CD14-positive monocyte (primary cell): ENCODE data around the gene DIAPH2. TPM values are rescaled to one million over a fixed set of nuclear protein-coding genes. Genes with fewer than 3 reads are reported as not detected.

Source experiments
- DNase-seq, 3 donors: peaks; one replicate each; pipeline ENCODE4 v3.0.0-alpha.2; 2011 to 2022
- H2AFZ ChIP-seq: 2 replicates; pipeline ENCODE4 v1.6.0; 2012; ENCODE audit warnings: mild to moderate bottlenecking, low read depth, low read length, inconsistent platforms; ENCODE audit not compliant: insufficient read depth, poor library complexity, severe bottlenecking
- H3K27ac ChIP-seq, 2 donors: 1 replicate in 1 of 2; 2 replicates in 1 of 2; pipeline ENCODE4 v1.5.1; 2012 to 2013; ENCODE audit warnings: low read length in 2 of 2, control low read depth in 1 of 2, inconsistent platforms in 1 of 2, low read depth in 1 of 2, mild to moderate bottlenecking in 1 of 2
- H3K27me3 ChIP-seq, 2 donors: one replicate each; pipeline versions ENCODE4 v1.6.0 to v1.6.1; 2011 to 2013; ENCODE audit warnings: low read length in 2 of 2; ENCODE audit not compliant: control insufficient read depth in 2 of 2, insufficient read depth in 2 of 2
- H3K36me3 ChIP-seq, 2 donors: replicated peaks in 1 of 2; 1 replicate in 1 of 2; 2 replicates in 1 of 2; pipeline versions ENCODE4 v1.5.1 to v1.6.1; 2012 to 2013; ENCODE audit warnings: low read length in 2 of 2, control low read depth in 1 of 2, inconsistent platforms in 1 of 2, mild to moderate bottlenecking in 1 of 2; ENCODE audit not compliant: insufficient read depth in 2 of 2, control insufficient read depth in 1 of 2
- H3K4me1 ChIP-seq, 2 donors: 1 replicate in 1 of 2; 2 replicates in 1 of 2; pipeline versions ENCODE4 v1.5.1 to v1.6.1; 2012 to 2013; ENCODE audit warnings: low read length in 2 of 2, control low read depth in 1 of 2, inconsistent platforms in 1 of 2, mild to moderate bottlenecking in 1 of 2, moderate library complexity in 1 of 2; ENCODE audit not compliant: insufficient read depth in 2 of 2, control insufficient read depth in 1 of 2
- H3K4me2 ChIP-seq: replicated peaks from 2 replicates; pipeline ENCODE3; 2012; ENCODE audit warnings: low read length, moderate library complexity, mild to moderate bottlenecking; ENCODE audit not compliant: poor library complexity, severe bottlenecking; ENCODE audit errors: extremely low read depth
- H3K4me3 ChIP-seq, 3 experiments: fragments of 200-600 bp in 1 of 3; sonication (generic) in 1 of 3; replicated peaks in 1 of 3; 1 replicate in 2 of 3; 2 replicates in 1 of 3; pipeline ENCODE4 v1.5.1; 2011 to 2013; ENCODE audit warnings: low read length in 3 of 3, mild to moderate bottlenecking in 3 of 3, control low read depth in 2 of 3, low read depth in 2 of 3, inconsistent platforms in 1 of 3, moderate library complexity in 1 of 3
- H3K79me2 ChIP-seq: 2 replicates; pipeline ENCODE4 v1.6.0; 2012; ENCODE audit warnings: mild to moderate bottlenecking, control low read depth, inconsistent platforms, low read length, moderate library complexity; ENCODE audit not compliant: insufficient read depth
- H3K9ac ChIP-seq: 2 replicates; pipeline ENCODE4 v1.6.0; 2017; ENCODE audit warnings: low read length, mild to moderate bottlenecking; ENCODE audit not compliant: insufficient read depth, poor library complexity, severe bottlenecking
- H3K9me3 ChIP-seq, 2 donors: replicated peaks in 1 of 2; 1 replicate in 1 of 2; 2 replicates in 1 of 2; pipeline versions ENCODE4 v1.5.1 to v1.6.1; 2012 to 2013; ENCODE audit warnings: low read length in 2 of 2, control low read depth in 1 of 2; ENCODE audit not compliant: control insufficient read depth in 1 of 2, insufficient read depth in 1 of 2
- H4K20me1 ChIP-seq: 2 replicates; pipeline ENCODE4 v1.6.0; 2012; ENCODE audit warnings: mild to moderate bottlenecking, low read length, control low read depth, moderate library complexity; ENCODE audit not compliant: insufficient read depth
- H3K27ac Mint-ChIP-seq, 7 donors: one replicate each; pipeline ENCODE4 v1.8.0; 2020; ENCODE audit warnings: mild to moderate bottlenecking in 7 of 7, mixed read lengths in 7 of 7, moderate library complexity in 6 of 7, inconsistent platforms in 2 of 7
- H3K27me3 Mint-ChIP-seq, 3 donors: one replicate each; pipeline ENCODE4 v1.8.0; 2021 to 2022; ENCODE audit warnings: low read depth in 3 of 3, mild to moderate bottlenecking in 3 of 3, mixed read lengths in 3 of 3, moderate library complexity in 3 of 3, inconsistent platforms in 1 of 3
- H3K36me3 Mint-ChIP-seq, 2 donors: one replicate each; pipeline ENCODE4 v1.8.0; 2020; ENCODE audit warnings: mixed read lengths in 2 of 2, inconsistent platforms in 1 of 2, mild to moderate bottlenecking in 1 of 2
- H3K4me1 Mint-ChIP-seq: one replicate; pipeline ENCODE4 v1.8.0; 2020; ENCODE audit warnings: mild to moderate bottlenecking, mixed read lengths
- H3K4me3 Mint-ChIP-seq, 2 donors: one replicate each; pipeline ENCODE4 v1.8.0; 2020; ENCODE audit warnings: mild to moderate bottlenecking in 2 of 2, mixed read lengths in 2 of 2, moderate library complexity in 1 of 2
- H3K9me3 Mint-ChIP-seq, 7 donors: one replicate each; pipeline ENCODE4 v1.8.0; 2020 to 2022; ENCODE audit warnings: mixed read lengths in 7 of 7, mild to moderate bottlenecking in 6 of 7, moderate library complexity in 6 of 7, inconsistent platforms in 2 of 7
- WGBS: methylation state at CpG from one replicate; pipeline ENCODE4 v1.1.5; 2013; ENCODE audit warnings: missing lambda C conversion rate; ENCODE audit not compliant: insufficient coverage; 5-methylcytosine and 5-hydroxymethylcytosine counted together
- intact Hi-C, 2 donors: fragments of 100-400 bp; cut with micrococcal nuclease; formaldehyde crosslinking; loops; one replicate each; pipeline versions ENCODE4 v1.15.0 to v1.15.1; 2023
- polyA plus RNA-seq, 3 donors: library from polyadenylated mRNA; depleted of rRNA in 1 of 3; unstranded in 2 of 3; stranded (reverse) in 1 of 3; fragments of 300-500 nt in 2 of 3; fragments of >200 nt in 1 of 3; fragmentation: Illumina TruSeq in 2 of 3; gene quantifications; 1 replicate in 2 of 3; 2 replicates in 1 of 3; pipeline ENCODE4 v1.2.3, GENCODE V29; 2012 to 2021
- TF ChIP-seq, protein P1 (sequence below): fragments of 200-600 bp; IDR thresholded peaks from one replicate; pipeline ENCODE4 v1.8.0; 2022; ENCODE audit warnings: antibody characterized with exemption, mild to moderate bottlenecking

DIAPH2 gene
- polyA plus RNA-seq, 3 donors = 9.5 to 20.5 (median 11.4) TPM

DNA sequence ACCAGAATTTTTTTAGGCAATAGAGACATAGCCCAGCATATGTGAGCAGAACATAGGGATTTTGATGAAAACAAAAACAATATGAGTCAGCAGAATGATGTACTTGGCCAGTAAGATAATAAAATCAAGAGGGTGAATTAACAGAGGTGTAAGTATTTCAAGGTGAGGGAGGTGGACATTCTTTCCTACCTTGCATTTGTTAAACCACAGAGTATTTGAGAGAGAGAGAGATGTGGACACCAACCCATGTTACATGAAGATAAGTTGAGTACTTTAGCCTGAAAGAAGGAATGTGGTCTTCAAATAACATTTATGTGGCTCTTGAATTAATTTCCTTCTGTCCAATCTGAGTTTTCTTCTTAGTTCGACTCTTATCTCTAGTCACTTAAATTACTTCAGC is 68.6 kb downstream of the DIAPH2 start:
- Mint-ChIP-seq H3K36me3 (peaks cover 10 to 12% of the 10 kb centered on the region in 2 donors), H3K4me1 (no peaks in the 10 kb centered on the region), H3K4me3 (no peak overlapping the region), H3K27me3 (peaks cover 0 to 3% (median 0%) of the 10 kb centered on the region in 3 donors), H3K9me3 (no peaks in the 10 kb centered on the region), H3K27ac (peak overlapping the region in 2 of 7 donors; percentile 3 to 28)
- Histone ChIP-seq H3K36me3 (peaks cover 5 to 8% of the 10 kb centered on the region in 2 donors), H3K4me2 (no peak overlapping the region), H4K20me1 (no peaks in the 10 kb centered on the region), H3K9ac (no peak overlapping the region), H2AFZ (no peak overlapping the region), H3K4me1 (no peaks in the 10 kb centered on the region), H3K9me3 (no peaks in the 10 kb centered on the region), H3K27me3 (no peaks in the 10 kb centered on the region), H3K27ac (no peak overlapping the region), H3K4me3 (no peak overlapping the region), H3K79me2 (peaks cover 5% of the 10 kb centered on the region)
- intact Hi-C loops = no loop called here
- DNase-seq = no peak
- TF ChIP-seq, protein P1, sequence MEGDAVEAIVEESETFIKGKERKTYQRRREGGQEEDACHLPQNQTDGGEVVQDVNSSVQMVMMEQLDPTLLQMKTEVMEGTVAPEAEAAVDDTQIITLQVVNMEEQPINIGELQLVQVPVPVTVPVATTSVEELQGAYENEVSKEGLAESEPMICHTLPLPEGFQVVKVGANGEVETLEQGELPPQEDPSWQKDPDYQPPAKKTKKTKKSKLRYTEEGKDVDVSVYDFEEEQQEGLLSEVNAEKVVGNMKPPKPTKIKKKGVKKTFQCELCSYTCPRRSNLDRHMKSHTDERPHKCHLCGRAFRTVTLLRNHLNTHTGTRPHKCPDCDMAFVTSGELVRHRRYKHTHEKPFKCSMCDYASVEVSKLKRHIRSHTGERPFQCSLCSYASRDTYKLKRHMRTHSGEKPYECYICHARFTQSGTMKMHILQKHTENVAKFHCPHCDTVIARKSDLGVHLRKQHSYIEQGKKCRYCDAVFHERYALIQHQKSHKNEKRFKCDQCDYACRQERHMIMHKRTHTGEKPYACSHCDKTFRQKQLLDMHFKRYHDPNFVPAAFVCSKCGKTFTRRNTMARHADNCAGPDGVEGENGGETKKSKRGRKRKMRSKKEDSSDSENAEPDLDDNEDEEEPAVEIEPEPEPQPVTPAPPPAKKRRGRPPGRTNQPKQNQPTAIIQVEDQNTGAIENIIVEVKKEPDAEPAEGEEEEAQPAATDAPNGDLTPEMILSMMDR = no peak
- WGBS = no CpG with 5 or more reads among the region's 1 CpG

DNA sequence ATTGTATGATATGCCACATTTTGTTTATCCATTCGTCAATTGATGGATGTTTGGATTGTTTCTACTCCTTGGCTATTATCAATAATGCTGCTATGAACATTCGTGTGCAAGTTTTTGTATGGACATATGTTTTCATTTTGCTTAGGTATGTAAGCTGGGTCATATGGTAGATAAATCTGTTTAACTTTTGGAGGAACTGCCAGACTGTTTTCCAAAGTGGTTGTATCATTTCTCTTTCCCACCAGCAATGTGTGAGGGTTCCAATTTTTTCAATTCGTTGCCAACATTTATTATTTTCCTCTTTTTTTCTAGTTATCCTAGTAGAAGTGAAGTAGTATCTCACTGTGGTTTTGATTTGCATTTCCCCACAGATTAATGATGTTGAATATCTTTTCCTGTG is 71.8 kb downstream of the DIAPH2 start:
- intact Hi-C loops = no loop called here

More for the DNA sequence above, 71.8 kb downstream of the DIAPH2 start:
- H3K4me1 Mint-ChIP-seq = no peaks in the 10 kb centered on the region
- H3K9me3 Mint-ChIP-seq = no peaks in the 10 kb centered on the region
- no peak overlapping the region for H3K4me3 Mint-ChIP-seq
- no peak overlapping the region for H3K27ac ChIP-seq
- WGBS = no CpG with 5 or more reads among the region's 3 CpGs
- H3K4me2 ChIP-seq = no peak overlapping the region
- H3K27me3 ChIP-seq = no peaks in the 10 kb centered on the region
- no peak overlapping the region for H2AFZ ChIP-seq
- no peaks in the 10 kb centered on the region for H3K9me3 ChIP-seq
- peaks cover 0 to 3% (median 0%) of the 10 kb centered on the region in 3 donors for H3K27me3 Mint-ChIP-seq
- TF ChIP-seq, protein P1 = no peak
- peaks cover 8 to 13% of the 10 kb centered on the region in 2 donors for H3K36me3 ChIP-seq
- DNase-seq = no peak
- no peak overlapping the region for H3K9ac ChIP-seq
- no peaks in the 10 kb centered on the region for H3K79me2 ChIP-seq
- H3K4me3 ChIP-seq = no peak overlapping the region
- no peaks in the 10 kb centered on the region for H3K4me1 ChIP-seq
- H4K20me1 ChIP-seq = no peaks in the 10 kb centered on the region
- H3K27ac Mint-ChIP-seq = no peak overlapping the region
- peaks cover 16% of the 10 kb centered on the region in 2 donors for H3K36me3 Mint-ChIP-seq
